ENCODE data around the gene NUB1.

DNA sequence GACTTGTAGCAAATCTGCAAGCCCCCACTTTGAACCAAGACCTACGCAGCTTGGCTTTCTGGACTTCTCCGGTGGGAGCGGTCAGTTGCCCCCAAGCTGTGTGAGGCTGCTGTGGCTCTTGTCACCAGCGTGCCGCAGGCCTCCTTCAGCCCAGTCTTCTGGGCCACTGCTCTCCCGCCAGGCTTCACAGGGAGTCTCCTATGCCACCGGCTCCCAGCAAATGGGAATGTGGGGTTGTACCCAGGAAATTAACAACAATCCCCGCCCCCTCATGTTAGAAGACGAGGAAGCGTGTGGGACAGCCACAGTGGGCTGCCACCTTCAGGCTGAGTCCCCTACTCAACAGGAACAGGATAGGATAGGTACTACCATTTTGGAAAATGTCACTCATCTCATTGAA lies 64.0 kb downstream of the NUB1 start:
- TF ChIP-seq, protein P1, sequence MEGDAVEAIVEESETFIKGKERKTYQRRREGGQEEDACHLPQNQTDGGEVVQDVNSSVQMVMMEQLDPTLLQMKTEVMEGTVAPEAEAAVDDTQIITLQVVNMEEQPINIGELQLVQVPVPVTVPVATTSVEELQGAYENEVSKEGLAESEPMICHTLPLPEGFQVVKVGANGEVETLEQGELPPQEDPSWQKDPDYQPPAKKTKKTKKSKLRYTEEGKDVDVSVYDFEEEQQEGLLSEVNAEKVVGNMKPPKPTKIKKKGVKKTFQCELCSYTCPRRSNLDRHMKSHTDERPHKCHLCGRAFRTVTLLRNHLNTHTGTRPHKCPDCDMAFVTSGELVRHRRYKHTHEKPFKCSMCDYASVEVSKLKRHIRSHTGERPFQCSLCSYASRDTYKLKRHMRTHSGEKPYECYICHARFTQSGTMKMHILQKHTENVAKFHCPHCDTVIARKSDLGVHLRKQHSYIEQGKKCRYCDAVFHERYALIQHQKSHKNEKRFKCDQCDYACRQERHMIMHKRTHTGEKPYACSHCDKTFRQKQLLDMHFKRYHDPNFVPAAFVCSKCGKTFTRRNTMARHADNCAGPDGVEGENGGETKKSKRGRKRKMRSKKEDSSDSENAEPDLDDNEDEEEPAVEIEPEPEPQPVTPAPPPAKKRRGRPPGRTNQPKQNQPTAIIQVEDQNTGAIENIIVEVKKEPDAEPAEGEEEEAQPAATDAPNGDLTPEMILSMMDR (IDR thresholded peaks at IDR 0.05), result no peak
- TF ChIP-seq POLR2A (IDR thresholded peaks at IDR 0.05), result no peak
